ENCODE measurements around the gene ZMYND11.

ZMYND11 gene

GRCh38 chr10:186911-187310 is 51.7 kb downstream of the ZMYND11 start:
- no peaks in the 10 kb centered on the region for H3F3A ChIP-seq (ENCODE audit: control insufficient read depth, insufficient read depth)
- no peaks in the 10 kb centered on the region for H3K9me3 ChIP-seq (ENCODE audit: control insufficient read depth, insufficient read depth, low read length)
- H4K20me1 ChIP-seq (ENCODE audit: control insufficient read depth, insufficient read depth, low read depth, low read length), result no peaks in the 10 kb centered on the region
- no peak overlapping the region for H3K27ac ChIP-seq (ENCODE audit: low read depth, low read length)
- no peaks in the 10 kb centered on the region for H3K79me2 ChIP-seq (ENCODE audit: control insufficient read depth, low read length)
- H3K4me2 ChIP-seq (ENCODE audit: low read length), result no peak overlapping the region
- peaks cover 26% of the 10 kb centered on the region for H3K27me3 ChIP-seq (ENCODE audit: control insufficient read depth, low read length)
- no peak overlapping the region for H3K4me3 ChIP-seq (ENCODE audit: low read length)
- peaks cover 9% of the 10 kb centered on the region for H3K4me1 ChIP-seq (ENCODE audit: control insufficient read depth, low read length)
- H3K9me2 ChIP-seq (replicated peaks; ENCODE audit: control insufficient read depth, low read length), result no peaks in the 10 kb centered on the region
- TF ChIP-seq CTCF (IDR thresholded peaks at IDR 0.05; ENCODE audit: low read depth, low read length, poor library complexity, severe bottlenecking) (no peak), EZH2phosphoT487 (IDR thresholded peaks at IDR 0.05; ENCODE audit: borderline replicate concordance, low read length) (no peak)
- H3K36me3 ChIP-seq (ENCODE audit: control insufficient read depth, low read length), result no peaks in the 10 kb centered on the region

- no peaks in the 10 kb centered on the region for H3K79me2 ChIP-seq (ENCODE audit: control insufficient read depth, low read length)
- no peaks in the 10 kb centered on the region for H3K9me3 ChIP-seq (ENCODE audit: control insufficient read depth, insufficient read depth, low read length)
- no peaks in the 10 kb centered on the region for H4K20me1 ChIP-seq (ENCODE audit: control insufficient read depth, insufficient read depth, low read depth, low read length)
- H3K27ac ChIP-seq (ENCODE audit: low read depth, low read length), result no peak overlapping the region
- no peak overlapping the region for H3K4me2 ChIP-seq (ENCODE audit: low read length)
- H3K9me2 ChIP-seq (replicated peaks; ENCODE audit: control insufficient read depth, low read length), result no peaks in the 10 kb centered on the region
- peaks cover 42% of the 10 kb centered on the region for H3K27me3 ChIP-seq (ENCODE audit: control insufficient read depth, low read length)
- peaks cover 4% of the 10 kb centered on the region for H3K4me1 ChIP-seq (ENCODE audit: control insufficient read depth, low read length)
- no peak overlapping the region for H3K4me3 ChIP-seq (ENCODE audit: low read length)
- TF ChIP-seq EZH2phosphoT487 (IDR thresholded peaks at IDR 0.05; ENCODE audit: borderline replicate concordance, low read length) (no peak), CTCF (IDR thresholded peaks at IDR 0.05; ENCODE audit: low read depth, low read length, poor library complexity, severe bottlenecking) (no peak)
- H3F3A ChIP-seq (ENCODE audit: control insufficient read depth, insufficient read depth), result no peaks in the 10 kb centered on the region
- H3K36me3 ChIP-seq (ENCODE audit: control insufficient read depth, low read length), result no peaks in the 10 kb centered on the region
These were observed 53.3 kb downstream of the ZMYND11 start for GRCh38 chr10:188546-188945.

GRCh38 chr10:190216-190615 is 55.0 kb downstream of the ZMYND11 start:
- H3F3A ChIP-seq (ENCODE audit: control insufficient read depth, insufficient read depth), result no peaks in the 10 kb centered on the region
- H3K36me3 ChIP-seq (ENCODE audit: control insufficient read depth, low read length), result no peaks in the 10 kb centered on the region
- H3K27me3 ChIP-seq (ENCODE audit: control insufficient read depth, low read length), result peaks cover 55% of the 10 kb centered on the region
- no peak for TF ChIP-seq EZH2phosphoT487 (IDR thresholded peaks at IDR 0.05; ENCODE audit: borderline replicate concordance, low read length)
- TF ChIP-seq CTCF (IDR thresholded peaks at IDR 0.05; ENCODE audit: low read depth, low read length, poor library complexity, severe bottlenecking), result no peak
- H3K9me2 ChIP-seq (replicated peaks; ENCODE audit: control insufficient read depth, low read length), result no peaks in the 10 kb centered on the region
- H3K4me1 ChIP-seq (ENCODE audit: control insufficient read depth, low read length), result peaks cover 10% of the 10 kb centered on the region
- no peaks in the 10 kb centered on the region for H3K79me2 ChIP-seq (ENCODE audit: control insufficient read depth, low read length)
- no peak overlapping the region for H3K27ac ChIP-seq (ENCODE audit: low read depth, low read length)
- H3K4me3 ChIP-seq (ENCODE audit: low read length), result no peak overlapping the region
- H3K4me2 ChIP-seq (ENCODE audit: low read length), result no peak overlapping the region
- no peaks in the 10 kb centered on the region for H3K9me3 ChIP-seq (ENCODE audit: control insufficient read depth, insufficient read depth, low read length)
- no peaks in the 10 kb centered on the region for H4K20me1 ChIP-seq (ENCODE audit: control insufficient read depth, insufficient read depth, low read depth, low read length)
